Esophagus squamous epithelium (tissue), 4 donors: ENCODE measurements around the gene INSR.

Source experiments
- CTCF ChIP-seq, 6 experiments: fragments of 450-650 bp in 4 of 6; fragments of 200-600 bp in 2 of 6; sonication (generic) in 2 of 6; IDR thresholded peaks; one replicate each; pipeline ENCODE4 v1.5.1; 2016 to 2019; ENCODE audit warnings: antibody characterized with exemption in 6 of 6, mild to moderate bottlenecking in 4 of 6, moderate library complexity in 4 of 6
- POLR2A ChIP-seq, 4 donors: fragments of 450-650 bp; IDR thresholded peaks; one replicate each; pipeline ENCODE4 v1.6.1; 2017; ENCODE audit warnings: antibody characterized with exemption in 4 of 4, mild to moderate bottlenecking in 4 of 4, moderate library complexity in 3 of 4

GRCh38 chr19:7214324-7215089, 79.7 kb downstream of the INSR start:
- TF ChIP-seq CTCF (IDR thresholded peaks at IDR 0.05) (no peak), POLR2A (IDR thresholded peaks at IDR 0.05) (no peak)
